GM18508 (cell line): ENCODE measurements around the gene ZDHHC9.
"Not testable (repeated sequence)": the region's sequence is repeated elsewhere in the genome, so short reads cannot be mapped to it uniquely, and the experiment has no call there.

Source experiments
- ATAC-seq: cut with Tn5 transposase; IDR thresholded peaks from one replicate; pipeline ENCODE4 v1.9.1; 2021; ENCODE audit warnings: moderate number of reproducible peaks; ENCODE audit not compliant: insufficient read depth, unreplicated experiment

Gene ZDHHC9

DNA sequence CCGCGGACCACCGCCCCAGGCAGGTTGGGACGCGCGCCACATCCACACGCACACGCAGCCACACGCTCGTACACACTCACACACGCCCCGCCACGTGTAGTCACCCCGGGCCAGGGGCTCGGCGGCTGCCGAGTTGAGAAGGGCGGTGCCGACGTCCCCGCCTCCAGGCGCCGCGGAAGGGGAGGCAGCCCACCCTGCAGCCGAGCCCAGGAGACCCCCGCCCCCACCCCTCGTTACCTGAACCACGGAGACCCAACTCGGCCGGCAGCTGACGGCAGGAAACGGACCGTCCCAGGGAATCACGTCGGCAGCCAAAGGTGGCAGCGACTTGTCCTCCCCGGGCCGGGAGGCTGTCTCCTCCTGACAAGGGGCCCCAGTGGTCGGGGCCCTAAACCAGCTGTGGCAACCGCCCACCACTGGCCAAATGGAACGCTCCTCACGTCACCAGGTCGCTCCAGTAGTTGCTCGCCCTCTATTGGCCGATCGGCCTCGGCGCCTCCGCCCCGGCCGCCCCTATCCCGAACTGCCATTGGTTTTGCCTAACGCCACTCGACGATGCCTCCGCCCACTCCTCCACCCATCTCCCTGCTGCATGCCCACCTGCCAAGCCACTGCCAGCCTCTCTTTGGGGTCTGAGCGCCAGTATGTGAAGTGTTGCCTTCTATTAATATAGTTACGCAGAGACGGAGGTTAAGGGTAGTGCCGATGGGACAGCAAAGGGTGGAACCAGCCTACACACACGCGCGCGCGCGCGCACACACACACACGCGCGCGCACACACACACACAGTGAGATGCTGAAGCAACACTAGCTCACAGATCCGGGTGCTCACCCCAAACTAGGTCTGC is at the start of gene ZDHHC9:
Gene ZDHHC9 (minus strand): TSS at position 428 of the 848 bp plus-strand sequence. CDS start 1,941 bp downstream, outside the sequence.
- ATAC-seq = peak; percentile 84

GRCh38 chrX:129877401-129877800 is 33.7 kb upstream of the ZDHHC9 start:
- no peak for ATAC-seq

- ATAC-seq = no peak
These were observed 33.2 kb upstream of the ZDHHC9 start for GRCh38 chrX:129876771-129877305.

DNA sequence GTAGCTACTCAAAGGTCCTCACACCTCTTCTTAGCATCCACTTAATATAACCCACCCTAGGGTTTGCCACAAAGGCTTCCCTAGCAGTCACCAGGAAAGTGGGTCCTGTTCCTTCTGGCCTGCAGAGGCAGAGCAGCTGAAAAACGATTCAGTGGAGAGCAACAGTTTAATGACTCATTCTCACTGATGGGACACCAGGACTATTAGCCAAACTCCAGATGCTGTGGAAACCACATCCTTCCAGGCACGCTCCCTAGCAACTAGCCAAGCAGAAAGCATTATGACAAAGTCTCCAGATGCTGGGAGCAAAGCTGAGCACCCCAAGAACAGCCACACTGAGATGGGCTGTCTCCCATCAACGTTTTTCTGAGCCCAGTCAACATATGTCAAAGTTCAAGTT is 32.0 kb upstream of the ZDHHC9 start:
- ATAC-seq = no peak

DNA sequence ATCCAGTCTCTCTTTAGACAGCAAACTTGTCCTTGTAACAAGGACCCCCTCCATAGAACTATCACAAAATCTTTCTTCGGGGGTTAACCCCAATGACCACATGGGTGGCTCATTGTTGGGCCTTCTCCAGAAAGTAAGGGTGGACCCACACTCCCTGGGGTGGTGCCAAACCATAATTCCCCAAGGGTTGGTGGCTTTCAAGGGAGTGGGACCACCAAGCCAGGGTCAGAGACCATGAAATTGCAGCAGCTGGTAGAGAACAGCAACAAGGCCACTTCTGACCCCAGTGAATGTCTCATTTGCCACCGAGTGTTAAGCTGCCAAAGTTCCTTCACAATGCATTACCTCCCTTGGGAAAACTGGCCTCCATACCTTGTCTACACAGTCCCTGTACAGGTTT is 28.8 kb upstream of the ZDHHC9 start:
- no peak for ATAC-seq

DNA sequence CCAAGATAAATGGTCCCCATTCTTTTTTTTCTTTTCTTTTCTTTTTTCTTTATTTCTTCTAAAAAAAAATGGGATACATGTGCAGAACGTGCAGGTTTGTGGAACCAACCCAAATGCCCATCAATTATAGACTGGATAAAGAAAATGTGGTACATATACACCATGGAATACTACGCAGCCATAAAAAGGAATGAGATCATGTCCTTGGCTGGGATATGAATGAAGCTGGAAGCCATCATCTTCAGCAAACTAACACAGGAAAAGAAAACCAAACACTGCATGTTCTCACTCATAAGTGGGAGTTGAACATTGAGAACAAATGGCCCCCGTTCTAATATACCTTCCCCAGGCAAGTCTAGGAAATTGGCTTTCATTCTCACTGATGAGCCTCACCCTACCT is 22.6 kb upstream of the ZDHHC9 start:
- ATAC-seq = not testable (repeated sequence)

GRCh38 chrX:129859134-129859533 is 15.4 kb upstream of the ZDHHC9 start:
- ATAC-seq = not testable (repeated sequence)

- not testable (repeated sequence) for ATAC-seq
These were observed 8.1 kb upstream of the ZDHHC9 start for GRCh38 chrX:129851825-129852224.

GRCh38 chrX:129846716-129847115 is 3.0 kb upstream of the ZDHHC9 start:
- ATAC-seq = no peak

- ATAC-seq = no peak
These were observed 2.0 kb upstream of the ZDHHC9 start for GRCh38 chrX:129845616-129846190.

DNA sequence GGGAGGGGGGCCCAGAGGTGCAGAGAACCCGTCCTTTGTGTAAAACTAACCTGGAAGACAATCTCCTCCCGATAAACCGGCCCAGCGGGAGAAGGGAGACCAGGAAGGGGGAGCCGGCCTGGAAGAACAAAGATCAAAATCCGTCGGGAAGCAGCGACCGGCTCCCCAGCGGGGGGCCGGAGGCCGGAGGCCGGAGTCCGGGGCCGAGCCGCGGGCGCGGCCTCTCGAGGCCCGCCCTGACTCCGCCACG is 552 bp downstream of the ZDHHC9 start:
- ATAC-seq = no peak

DNA sequence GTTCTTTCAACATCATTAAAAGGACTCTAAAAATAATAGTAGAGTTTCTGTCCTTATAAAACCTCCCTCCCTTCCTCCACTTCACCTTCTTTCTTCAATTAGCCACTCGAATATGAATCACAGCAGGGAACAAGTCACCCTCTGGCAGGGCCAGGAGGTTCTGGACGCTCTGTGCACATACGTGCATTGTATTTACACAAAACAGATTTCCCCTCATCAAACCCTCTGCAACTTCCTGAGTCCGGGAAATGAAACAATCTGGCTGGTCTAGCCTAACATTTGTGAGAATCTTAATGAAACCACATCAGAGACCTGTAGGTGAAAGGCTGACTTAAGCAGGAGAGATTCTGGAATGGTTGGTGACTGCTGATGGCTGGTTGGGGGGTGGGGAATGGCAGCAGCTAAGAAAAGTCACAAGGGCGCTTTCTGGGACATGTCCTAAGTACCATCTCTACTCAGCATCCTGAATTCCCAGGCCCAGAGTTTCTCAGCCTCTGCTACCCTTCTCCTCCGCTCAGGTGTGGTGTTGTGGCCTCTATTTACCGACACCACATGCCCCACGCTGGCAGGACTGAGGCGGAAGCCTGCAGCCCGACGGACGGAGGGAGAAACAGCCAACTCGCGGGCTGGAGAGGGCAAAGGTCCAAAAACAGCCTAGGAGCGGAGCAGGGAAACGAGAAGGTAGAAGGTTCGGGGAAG is 1.0 kb downstream of the ZDHHC9 start:
- ATAC-seq = no peak

DNA sequence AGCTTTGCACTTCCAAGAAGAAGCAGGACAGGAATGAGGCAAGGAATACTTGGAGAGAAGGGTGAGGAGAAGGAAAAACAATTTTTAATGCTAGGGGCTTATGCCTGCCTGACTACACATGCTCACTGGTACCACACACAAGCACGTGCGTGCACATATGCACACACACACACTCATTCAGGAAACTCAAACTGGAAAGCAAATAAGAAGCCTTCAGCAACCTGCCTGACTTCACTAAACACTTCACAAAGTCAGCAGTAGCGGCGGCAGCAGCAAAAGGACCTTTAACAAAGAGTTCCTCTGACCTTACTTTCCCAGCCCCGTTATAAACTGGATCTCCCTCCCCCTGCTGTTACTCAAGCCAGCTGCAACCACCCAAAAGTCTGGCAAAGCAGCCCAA is 3.3 kb downstream of the ZDHHC9 start:
- no peak for ATAC-seq

- no peak for ATAC-seq
These were observed 6.9 kb downstream of the ZDHHC9 start for GRCh38 chrX:129836827-129837226.

GRCh38 chrX:129833153-129833990 is 10.3 kb downstream of the ZDHHC9 start:
- ATAC-seq = no peak

DNA sequence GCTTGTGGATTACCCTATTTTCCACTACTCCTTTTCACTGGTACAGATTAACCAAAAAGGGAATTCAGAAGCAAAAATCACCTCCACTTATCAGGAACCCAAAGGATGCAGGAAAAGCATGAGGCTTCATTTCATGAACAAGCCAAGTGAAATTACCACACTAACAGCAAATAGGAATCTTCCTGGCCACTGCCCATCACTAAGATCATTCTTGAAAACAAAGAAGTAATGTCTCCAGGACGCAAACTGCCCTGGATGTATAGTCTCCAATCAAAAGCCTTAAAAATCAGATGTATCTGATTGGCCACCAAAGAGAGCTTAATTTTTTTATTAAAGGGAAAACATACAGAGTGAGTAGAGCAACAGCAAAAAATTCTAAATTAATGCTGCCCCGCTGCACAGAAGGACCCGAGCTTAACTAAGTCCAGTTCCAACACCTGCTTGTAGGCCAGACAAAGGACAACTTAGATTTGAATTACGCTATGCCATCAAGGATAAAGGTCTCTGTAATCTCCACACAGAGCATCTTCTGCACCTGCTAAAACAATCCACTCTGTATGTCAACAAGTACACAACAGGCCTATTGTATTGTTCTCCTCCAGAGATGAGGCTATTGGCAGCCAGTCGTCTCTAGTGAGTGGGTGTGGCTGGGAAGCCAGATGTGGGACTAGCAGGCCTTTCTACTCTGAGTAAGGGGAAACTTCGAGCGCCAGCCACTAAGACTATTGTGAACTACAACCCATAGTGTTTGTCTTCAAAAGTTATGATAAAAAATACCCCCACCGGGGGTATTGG is 12.4 kb downstream of the ZDHHC9 start:
- no peak for ATAC-seq

DNA sequence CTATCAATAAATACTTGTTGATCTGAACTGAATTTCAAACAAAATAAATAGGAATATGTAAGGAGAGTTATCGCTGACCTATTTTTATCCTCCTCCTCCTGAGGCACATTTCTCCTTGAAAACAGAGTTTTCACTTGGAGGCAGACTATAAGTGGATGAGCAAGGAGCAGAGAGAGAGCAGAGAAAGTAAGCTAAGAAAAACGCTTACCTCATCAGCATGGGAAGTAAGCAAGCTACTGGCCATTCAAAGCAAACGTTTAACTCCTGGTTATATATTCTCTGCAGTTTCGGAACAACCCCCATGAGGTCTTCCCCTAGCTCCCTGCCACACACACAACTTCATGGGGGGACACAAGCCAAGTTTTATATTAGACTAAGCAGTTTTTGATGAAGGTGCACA is 13.2 kb downstream of the ZDHHC9 start:
- no peak for ATAC-seq

GRCh38 chrX:129825746-129826505 is 17.8 kb downstream of the ZDHHC9 start:
- no peak for ATAC-seq

DNA sequence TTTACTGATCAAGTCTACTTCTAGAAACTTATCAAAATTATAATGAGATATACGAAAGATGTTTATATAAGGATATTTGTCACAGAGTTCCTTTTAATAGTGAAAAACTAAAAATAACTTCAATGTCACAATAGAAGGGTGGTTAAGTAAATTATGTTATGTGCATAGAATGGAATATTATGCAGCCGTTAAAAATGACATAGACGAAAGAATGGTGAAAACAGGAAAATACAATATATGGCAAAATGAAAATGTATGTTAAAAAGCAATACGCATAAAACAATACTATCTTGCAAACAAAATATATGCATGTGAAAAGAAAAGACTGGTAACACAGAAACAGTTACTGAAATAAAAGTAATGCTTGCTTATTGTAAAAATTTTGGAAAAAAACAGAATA is 19.1 kb downstream of the ZDHHC9 start:
- ATAC-seq = no peak
